Smooth muscle cell (in vitro differentiated cells): ENCODE data around the gene TTLL11. TPM values are rescaled to one million over a fixed set of nuclear protein-coding genes. Genes with fewer than 3 reads are reported as not detected.

ENCODE experiments used
- DNase-seq: peaks from one replicate; lab custom pipeline; 2025; ENCODE audit not compliant: unreplicated experiment; lab: John Stamatoyannopoulos, UW
- H2AFZ ChIP-seq: fragments of 200-600 bp; sonication (generic); 2 replicates; pipeline ENCODE4 v1.6.0; 2016; ENCODE audit warnings: antibody characterized with exemption, low read depth, mild to moderate bottlenecking
- H3F3A ChIP-seq: fragments of 200-600 bp; sonication (generic); 2 replicates; pipeline ENCODE4 v1.6.0; 2017; ENCODE audit warnings: antibody characterized with exemption, low read depth
- H3K27ac ChIP-seq: fragments of 200-600 bp; sonication (generic); 2 replicates; pipeline ENCODE4 v1.5.1; 2016; ENCODE audit warnings: low read depth, mild to moderate bottlenecking
- H3K27me3 ChIP-seq: fragments of 200-600 bp; sonication (generic); 2 replicates; pipeline ENCODE4 v1.6.1; 2016; ENCODE audit warnings: low read depth, mild to moderate bottlenecking
- H3K36me3 ChIP-seq: fragments of 200-600 bp; sonication (generic); 2 replicates; pipeline ENCODE4 v1.5.1; 2016; ENCODE audit warnings: low read depth
- H3K4me1 ChIP-seq: fragments of 200-600 bp; sonication (generic); 2 replicates; pipeline ENCODE4 v1.5.1; 2016; ENCODE audit warnings: low read depth
- H3K4me2 ChIP-seq: fragments of 200-600 bp; sonication (generic); 2 replicates; pipeline ENCODE4 v1.6.0; 2016; ENCODE audit warnings: mild to moderate bottlenecking
- H3K4me3 ChIP-seq: fragments of 200-600 bp; sonication (generic); 2 replicates; pipeline ENCODE4 v1.5.1; 2016; ENCODE audit warnings: mild to moderate bottlenecking
- H3K79me2 ChIP-seq: fragments of 200-600 bp; sonication (generic); 2 replicates; pipeline ENCODE4 v1.6.0; 2016; ENCODE audit warnings: low read depth, mild to moderate bottlenecking
- H3K9ac ChIP-seq: fragments of 200-600 bp; sonication (generic); 2 replicates; pipeline ENCODE4 v1.6.0; 2016; ENCODE audit warnings: low read depth
- H3K9me3 ChIP-seq: fragments of 200-600 bp; sonication (generic); replicated peaks from 2 replicates; pipeline ENCODE4 v1.5.1; 2016; ENCODE audit warnings: low read depth
- H4K20me1 ChIP-seq: fragments of 200-600 bp; sonication (generic); 2 replicates; pipeline ENCODE4 v1.6.0; 2016; ENCODE audit warnings: low read depth
- CTCF ChIP-seq: fragments of 200-600 bp; sonication (generic); IDR thresholded peaks from 2 replicates; pipeline ENCODE4 v1.5.1; 2017; ENCODE audit warnings: borderline replicate concordance, mild to moderate bottlenecking, antibody characterized with exemption; ENCODE audit not compliant: insufficient read depth, poor library complexity, severe bottlenecking
- WGBS: methylation state at CpG from one replicate; pipeline ENCODE4 v1.1.7; 2016; ENCODE audit warnings: low lambda C conversion rate; 5-methylcytosine and 5-hydroxymethylcytosine counted together
- microRNA-seq: library from miRNA; unstranded; fragments of <30 nt; microRNA quantifications from one replicate; pipeline ENCODE4, GENCODE V29; 2016; ENCODE audit warnings: borderline number of aligned reads
- polyA plus RNA-seq: library from polyadenylated mRNA; unstranded; fragments of >200 nt; fragmentation: Nextera tagmentation; extraction: Ambion mirVana; gene quantifications from 2 replicates; pipeline ENCODE4 v1.2.1, GENCODE V29; 2016
- small RNA-seq: library from RNA; depleted of rRNA; stranded (forward); fragments of <200 nt; gene quantifications from one replicate; pipeline ENCODE3, GENCODE V24; 2014
- total RNA-seq: library from RNA; depleted of rRNA; stranded (reverse); fragments of >200 nt; gene quantifications from 2 replicates; pipeline ENCODE4 v1.2.3, GENCODE V29; 2014

The TTLL11 gene
- total and polyA plus RNA-seq, 2 experiments from 2014 or later, result 2.6 to 3.7 TPM

- no peaks in the 10 kb centered on the region for H3K27me3 ChIP-seq
- H3K4me3 ChIP-seq, result no peak overlapping the region
- no peaks in the 10 kb centered on the region for H3F3A ChIP-seq
- H2AFZ ChIP-seq, result no peak overlapping the region
- peaks cover 6% of the 10 kb centered on the region for H3K4me1 ChIP-seq
- H3K9me3 ChIP-seq, result no peaks in the 10 kb centered on the region
- DNase-seq, result no peak
- H3K27ac ChIP-seq, result no peak overlapping the region
- no peak for TF ChIP-seq CTCF
- H3K79me2 ChIP-seq, result peaks cover 5% of the 10 kb centered on the region
- H3K36me3 ChIP-seq, result peaks cover 10% of the 10 kb centered on the region
- H4K20me1 ChIP-seq, result peaks cover 12% of the 10 kb centered on the region
- H3K9ac ChIP-seq, result no peak overlapping the region
- WGBS, result 97% methylated on average over 19 of the region's 19 CpGs
- no peak overlapping the region for H3K4me2 ChIP-seq
Measured at GRCh38 chr9:121773954-121774714, 319.0 kb downstream of the TTLL11 start.

GRCh38 chr9:121773286-121773953 lies 319.7 kb downstream of the TTLL11 start:
- Histone ChIP-seq H3F3A (no peaks in the 10 kb centered on the region), H3K9me3 (no peaks in the 10 kb centered on the region), H3K27me3 (no peaks in the 10 kb centered on the region), H4K20me1 (peaks cover 5% of the 10 kb centered on the region), H3K36me3 (peaks cover 10% of the 10 kb centered on the region), H3K79me2 (peaks cover 5% of the 10 kb centered on the region), H3K4me2 (no peak overlapping the region), H3K27ac (no peak overlapping the region), H3K4me1 (no peaks in the 10 kb centered on the region), H3K9ac (no peak overlapping the region), H3K4me3 (no peak overlapping the region), H2AFZ (no peak overlapping the region)
- TF ChIP-seq CTCF, result no peak
- no peak for DNase-seq
- WGBS, result 97% methylated on average over 11 of the region's 18 CpGs

GRCh38 chr9:121772600-121773285 lies 320.4 kb downstream of the TTLL11 start:
- Histone ChIP-seq H3K4me1 (no peaks in the 10 kb centered on the region), H3K27ac (no peak overlapping the region), H3K27me3 (no peaks in the 10 kb centered on the region), H3K9me3 (no peaks in the 10 kb centered on the region), H4K20me1 (no peaks in the 10 kb centered on the region), H3K79me2 (peaks cover under 1% of the 10 kb centered on the region), H3K4me2 (no peak overlapping the region), H3K36me3 (peaks cover 6% of the 10 kb centered on the region), H3K9ac (no peak overlapping the region), H2AFZ (no peak overlapping the region), H3F3A (no peaks in the 10 kb centered on the region), H3K4me3 (no peak overlapping the region)
- no peak for DNase-seq
- 96% methylated on average over 44 of the region's 45 CpGs for WGBS
- TF ChIP-seq CTCF, result no peak

Small RNA genes within 50 kb of the gene (microRNA-seq; reads per million reads assigned to microRNA genes)
- gene MIR4478, result not detected

Small RNA genes within 50 kb of the gene (small RNA-seq; reads per million reads assigned to genes)
- not detected for gene MIR4478

Other genes starting within 250 kb of the TTLL11 start
- 28.5 and 47.5 TPM in 2 replicates for gene NDUFA8, start 66.5 kb upstream of the TTLL11 start, total RNA-seq
- 126 and 128 TPM in 2 replicates for gene NDUFA8, start 66.5 kb upstream of the TTLL11 start, polyA plus RNA-seq
- not detected in 2 replicates for gene MORN5, start 66.6 kb upstream of the TTLL11 start, total RNA-seq
- not detected in 2 replicates for gene MORN5, start 66.6 kb upstream of the TTLL11 start, polyA plus RNA-seq
- gene LHX6, start 135.6 kb upstream of the TTLL11 start, total RNA-seq, result not detected in 2 replicates
- gene LHX6, start 135.6 kb upstream of the TTLL11 start, polyA plus RNA-seq, result 0.33 TPM in 1 of 2 replicates, not detected in the other
- gene RBM18, start 171.5 kb upstream of the TTLL11 start, total RNA-seq, result 11.9 and 15.3 TPM in 2 replicates
- 22.1 and 29.6 TPM in 2 replicates for gene RBM18, start 171.5 kb upstream of the TTLL11 start, polyA plus RNA-seq
- 19.8 and 28.1 TPM in 2 replicates for gene MRRF, start 171.6 kb upstream of the TTLL11 start, total RNA-seq
- 8.4 and 12.9 TPM in 2 replicates for gene MRRF, start 171.6 kb upstream of the TTLL11 start, polyA plus RNA-seq